GM21367 (cell line): ENCODE measurements around the gene PRDM16.

ENCODE experiments used
- ATAC-seq: cut with Tn5 transposase; IDR thresholded peaks from one replicate; pipeline ENCODE4 v1.9.1; 2021; ENCODE audit not compliant: unreplicated experiment

PRDM16 gene

GRCh38 chr1:3032371-3033039, 36.5 kb upstream of the PRDM16 start:
- no peak for ATAC-seq

GRCh38 chr1:3033040-3033789, 35.8 kb upstream of the PRDM16 start:
- no peak for ATAC-seq

DNA sequence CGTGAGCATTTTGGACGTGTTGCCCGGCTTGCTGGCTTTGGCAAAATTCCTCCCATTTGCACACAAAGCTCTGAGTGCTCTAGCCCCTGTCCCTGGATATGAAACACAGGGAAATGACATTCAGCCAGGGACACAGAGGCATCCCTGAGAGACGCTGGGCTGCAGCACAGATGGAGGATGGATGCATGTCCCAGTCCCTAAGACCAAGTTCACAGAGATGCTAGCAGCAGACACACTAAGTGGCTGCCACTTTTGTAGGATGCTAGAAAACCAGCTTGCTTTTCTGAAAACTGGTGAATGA, 35.3 kb upstream of the PRDM16 start:
- no peak for ATAC-seq

DNA sequence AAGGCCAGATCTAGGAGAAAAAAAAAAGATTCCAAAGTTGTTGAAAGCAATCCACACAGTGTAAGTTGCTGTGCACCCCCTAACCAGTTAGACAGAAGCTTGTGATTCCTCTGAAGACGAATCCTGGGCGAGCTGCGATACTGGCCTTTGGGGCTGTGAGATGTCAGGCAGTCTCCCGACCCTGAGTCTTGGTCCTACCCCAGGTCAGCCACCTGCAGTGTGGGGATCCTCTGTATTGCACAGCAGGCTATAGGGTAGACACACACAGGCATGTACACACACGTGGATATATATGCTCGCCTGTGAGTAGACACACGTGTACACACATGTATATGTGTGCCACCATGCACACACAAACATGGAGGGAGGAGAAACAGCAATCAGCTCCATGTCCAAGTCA, 34.8 kb upstream of the PRDM16 start:
- no peak for ATAC-seq

DNA sequence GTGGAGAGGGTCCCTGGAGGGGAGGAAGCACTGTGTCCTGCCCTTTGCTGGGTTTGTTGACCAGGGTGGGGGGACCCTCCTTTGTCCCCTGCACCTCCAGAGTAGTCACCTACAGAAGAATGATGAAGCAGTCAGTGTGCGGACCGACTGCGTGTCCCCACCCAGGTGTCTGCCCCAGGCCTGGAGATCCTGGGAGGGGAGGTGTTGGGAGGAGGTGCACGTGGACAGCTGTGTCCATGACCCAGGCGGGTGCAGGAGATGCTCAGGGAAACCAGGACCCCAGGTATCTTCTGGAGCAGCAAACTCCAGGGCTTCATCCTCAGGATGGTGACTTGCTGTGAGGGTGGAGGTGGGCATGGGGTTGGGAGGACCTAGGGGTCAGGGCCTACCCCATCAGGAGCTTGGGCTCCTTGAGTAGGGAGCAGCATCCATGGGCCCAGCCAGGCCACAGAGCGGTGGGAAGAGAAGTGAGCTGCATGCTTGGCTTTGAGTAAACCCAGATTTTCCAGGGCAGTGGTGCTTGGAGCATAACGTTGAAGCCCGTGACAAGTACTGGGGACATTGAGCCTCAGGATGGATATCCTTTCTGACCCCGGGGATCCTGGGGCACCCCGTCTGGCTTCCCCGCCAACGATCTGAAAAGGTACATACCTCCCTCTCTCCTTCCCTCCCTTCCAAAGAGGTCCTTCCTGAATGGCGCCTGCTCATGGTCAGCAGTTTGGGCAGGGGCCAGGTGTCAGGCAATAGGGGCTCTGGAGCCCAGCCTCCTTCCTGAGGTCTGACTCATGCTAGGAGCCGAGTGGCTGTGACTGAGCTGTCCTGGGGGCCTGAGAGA, 34.1 kb upstream of the PRDM16 start:
- ATAC-seq: no peak

- ATAC-seq: no peak
Observed at GRCh38 chr1:3035563-3036446, 33.2 kb upstream of the PRDM16 start.

GRCh38 chr1:3036447-3037280, 32.3 kb upstream of the PRDM16 start:
- no peak for ATAC-seq

- no peak for ATAC-seq
Observed at GRCh38 chr1:3037281-3038040, 31.5 kb upstream of the PRDM16 start.

GRCh38 chr1:3038113-3038551, 30.9 kb upstream of the PRDM16 start:
- no peak for ATAC-seq

GRCh38 chr1:3038571-3039181, 30.3 kb upstream of the PRDM16 start:
- ATAC-seq: no peak

GRCh38 chr1:3040004-3040403, 29.0 kb upstream of the PRDM16 start:
- ATAC-seq: no peak

GRCh38 chr1:3042481-3042880, 26.5 kb upstream of the PRDM16 start:
- ATAC-seq: no peak

- no peak for ATAC-seq
Observed at GRCh38 chr1:3049164-3049563, 19.8 kb upstream of the PRDM16 start.

- ATAC-seq: no peak
Observed at GRCh38 chr1:3049905-3050304, 19.1 kb upstream of the PRDM16 start.

DNA sequence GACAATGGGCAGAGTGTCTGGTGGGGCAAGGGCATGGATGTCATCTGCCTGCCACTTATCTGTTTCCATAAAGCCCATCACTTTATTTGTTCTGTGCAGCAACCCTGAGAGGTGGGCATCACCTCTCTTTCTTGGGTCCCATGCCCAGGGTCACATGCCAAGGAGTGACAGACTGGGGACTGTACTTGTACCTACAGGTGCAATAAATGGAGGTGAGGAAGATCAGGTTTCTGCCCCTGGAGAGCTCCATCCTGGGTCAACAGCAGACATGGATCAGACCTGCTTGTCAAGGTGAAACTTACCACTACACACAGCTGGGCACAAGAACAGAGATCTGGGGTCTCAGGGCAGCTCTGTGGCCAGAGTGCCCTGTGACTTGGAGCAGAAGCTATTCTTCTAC, 18.4 kb upstream of the PRDM16 start:
- no peak for ATAC-seq

GRCh38 chr1:3051270-3052268, 17.4 kb upstream of the PRDM16 start:
- no peak for ATAC-seq

GRCh38 chr1:3052501-3052900, 16.5 kb upstream of the PRDM16 start:
- no peak for ATAC-seq
